Urothelium cell line (cell line): ENCODE data around the gene ZFYVE9.

Experiments
- DNase-seq: peaks from one replicate; pipeline ENCODE4 v3.0.0; 2011; ENCODE audit warnings: low spot score, mixed read lengths
- FAIRE-seq: peaks from 2 replicates; lab custom pipeline; 2011; peaks lifted over from hg19 to GRCh38; lab: Jason Lieb, UNC

The ZFYVE9 gene

DNA sequence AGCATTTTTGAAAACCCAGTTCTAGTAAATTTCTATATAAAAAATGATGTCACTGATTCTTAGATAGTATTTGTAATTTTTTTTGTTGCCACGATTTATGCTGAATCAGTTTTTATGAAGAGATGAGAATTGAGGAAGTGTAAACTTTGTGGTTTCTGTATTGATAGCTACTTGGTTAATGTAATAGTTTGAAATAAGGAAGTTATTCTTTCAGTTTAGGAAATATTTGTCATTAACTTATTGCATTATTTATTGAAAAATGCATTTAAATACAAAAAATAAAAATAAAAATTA, 97.8 kb downstream of the ZFYVE9 start:
- DNase-seq (no peak), FAIRE-seq (no peak)

DNA sequence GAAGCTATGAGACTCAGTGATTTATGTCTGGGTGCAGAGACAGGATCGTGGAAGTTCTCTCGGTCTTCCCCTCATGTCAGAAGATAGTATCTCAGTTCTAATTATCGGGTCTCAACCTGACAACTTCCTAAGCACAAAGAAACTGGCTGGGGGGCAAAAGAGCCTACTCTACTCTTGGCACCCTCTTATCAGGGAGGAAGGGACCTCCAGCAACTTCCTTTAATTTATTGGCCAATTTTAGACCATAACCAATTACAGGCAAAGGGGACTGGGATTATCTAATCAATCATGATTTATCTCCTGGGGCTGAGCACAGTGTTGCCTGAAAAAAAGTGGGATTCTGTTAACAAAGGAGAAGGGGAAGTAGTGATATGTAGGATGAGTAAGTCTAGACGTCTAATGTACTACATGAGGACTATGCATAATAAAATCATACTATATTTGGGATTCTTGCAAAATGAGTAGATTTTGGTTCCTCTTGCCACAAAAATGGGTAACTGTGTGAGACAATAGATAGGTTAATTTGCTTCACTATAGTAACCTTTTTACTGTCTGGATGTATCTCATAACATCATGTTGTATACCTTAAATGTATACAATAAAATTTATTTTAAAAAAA, 98.8 kb downstream of the ZFYVE9 start:
- FAIRE-seq: no peak
- DNase-seq: no peak

DNA sequence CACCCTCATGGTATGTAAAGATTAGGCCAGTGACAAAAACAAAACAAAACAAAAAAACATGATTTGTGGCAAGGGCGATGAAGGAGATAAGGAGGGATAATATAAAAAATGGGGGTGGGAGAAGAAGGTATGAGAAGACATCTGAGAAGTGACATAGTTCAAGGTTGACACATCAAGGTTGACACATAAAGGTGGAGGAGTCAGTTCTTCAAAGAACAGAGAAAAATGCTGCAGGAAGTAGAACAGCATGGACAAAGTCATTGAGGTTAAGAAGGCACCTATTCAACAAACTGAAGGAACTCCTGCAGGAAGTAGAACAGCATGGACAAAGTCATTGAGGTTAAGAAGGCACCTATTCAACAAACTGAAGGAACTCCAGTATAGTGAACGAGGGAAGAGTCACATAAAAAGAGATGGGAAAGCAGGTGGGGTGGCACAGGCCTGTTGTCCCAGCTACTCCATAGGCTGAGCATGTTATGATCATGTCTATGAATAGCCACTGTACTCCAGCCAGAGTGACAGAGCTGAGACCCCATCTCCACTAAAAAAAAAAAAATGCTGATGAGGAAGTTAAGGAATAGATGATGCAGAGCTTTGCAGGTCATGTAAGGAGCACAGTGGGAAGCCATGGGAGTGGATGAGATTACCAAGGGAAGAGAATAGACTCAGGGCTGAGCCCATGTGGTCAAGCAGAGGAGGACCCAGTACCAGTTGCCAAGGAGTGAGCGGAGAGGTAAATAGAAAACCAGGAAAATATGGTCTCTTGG, 101.5 kb downstream of the ZFYVE9 start:
- DNase-seq: no peak
- FAIRE-seq: no peak

DNA sequence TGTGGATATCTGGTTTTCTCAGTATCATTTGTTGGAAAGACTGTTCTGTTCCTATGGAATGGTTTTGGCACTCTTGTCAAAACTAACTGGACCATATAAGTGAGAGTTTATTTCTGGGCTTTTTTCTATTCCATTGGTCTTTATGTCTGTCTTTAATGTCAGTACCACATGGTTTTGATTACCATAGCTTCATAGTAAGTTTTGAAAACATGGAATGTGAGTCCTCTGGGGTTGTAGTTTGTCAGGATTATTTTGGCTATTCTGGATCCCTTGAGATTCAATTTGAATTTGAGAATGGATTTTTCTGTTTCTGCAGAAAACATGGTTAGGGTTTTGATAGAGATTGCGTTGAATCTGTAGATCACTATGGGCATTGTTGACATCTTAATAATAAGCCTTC, 107.9 kb downstream of the ZFYVE9 start:
- FAIRE-seq: no peak
- DNase-seq: no peak

DNA sequence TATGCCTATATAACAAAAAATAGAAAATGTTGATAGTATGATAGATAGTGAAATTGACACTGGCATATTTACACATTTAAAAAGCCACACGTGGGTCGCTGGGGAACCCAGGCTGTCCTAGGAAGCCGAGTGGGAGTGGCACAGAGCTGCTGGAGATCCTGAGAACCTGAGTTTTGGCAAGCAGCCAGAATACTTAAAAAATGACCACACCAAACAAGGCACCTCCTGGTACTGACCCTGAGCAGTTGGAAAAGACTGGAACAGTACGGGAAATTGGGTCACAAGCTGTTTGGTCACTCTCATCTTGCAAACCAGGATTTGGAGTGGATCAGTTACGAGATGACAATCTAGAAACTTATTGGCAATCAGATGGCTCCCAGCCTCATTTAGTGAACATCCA, 111.5 kb downstream of the ZFYVE9 start:
- peak; percentile 4 for DNase-seq
- FAIRE-seq: no peak

DNA sequence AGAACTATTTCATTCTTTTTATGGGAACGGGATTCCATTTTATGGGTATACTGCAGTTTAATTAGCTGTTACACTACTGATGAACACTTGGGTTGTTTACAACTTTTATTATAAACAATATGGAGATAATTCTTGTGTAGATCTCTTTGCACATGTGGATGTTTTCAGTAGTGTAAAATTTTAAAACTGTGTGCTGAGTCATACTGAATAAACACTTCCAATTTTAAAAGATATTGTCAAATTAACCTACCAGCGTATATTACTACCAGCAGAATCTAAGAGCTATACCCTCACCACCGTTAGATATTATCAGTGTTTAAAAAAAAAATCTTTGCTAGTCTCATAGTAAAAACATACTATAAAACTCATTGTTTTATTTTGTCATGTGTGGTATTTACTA, 118.0 kb downstream of the ZFYVE9 start:
- no peak for FAIRE-seq

DNA sequence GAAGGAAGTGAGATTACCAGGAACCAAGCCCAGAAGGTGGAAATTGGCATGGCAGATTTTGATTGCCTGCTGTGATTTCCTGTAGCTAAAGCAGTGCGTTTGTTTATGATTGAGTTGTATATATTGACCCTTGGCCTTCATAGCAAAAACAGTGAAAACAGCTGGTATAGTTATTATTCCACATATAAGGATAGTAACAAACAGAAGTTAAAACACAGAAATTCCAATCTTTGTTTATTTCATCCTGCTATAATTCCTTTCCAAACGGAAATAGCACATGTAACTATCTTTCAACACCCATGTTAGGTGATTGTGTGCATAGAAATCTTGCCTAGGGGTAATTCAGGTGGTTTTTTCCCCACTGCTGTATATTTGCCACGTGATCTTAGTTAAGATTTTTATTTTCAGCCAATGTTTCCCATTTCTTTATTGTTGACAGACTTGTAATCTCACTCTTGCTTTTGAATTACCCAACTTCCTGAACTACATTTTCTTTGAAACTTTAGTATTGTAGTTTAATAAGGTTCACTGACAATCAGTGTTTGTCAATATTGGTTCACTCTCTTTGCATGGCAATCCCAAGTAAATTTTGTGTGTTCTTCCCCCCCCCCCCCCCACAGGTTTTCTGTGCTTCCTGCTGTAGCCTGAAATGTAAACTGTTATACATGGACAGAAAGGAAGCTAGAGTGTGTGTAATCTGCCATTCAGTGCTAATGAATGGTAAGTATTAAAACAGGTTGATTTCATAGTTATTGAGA, 121.4 kb downstream of the ZFYVE9 start:
- DNase-seq (no peak), FAIRE-seq (no peak)

More for the DNA sequence above, 118.0 kb downstream of the ZFYVE9 start:
- no peak for DNase-seq

DNA sequence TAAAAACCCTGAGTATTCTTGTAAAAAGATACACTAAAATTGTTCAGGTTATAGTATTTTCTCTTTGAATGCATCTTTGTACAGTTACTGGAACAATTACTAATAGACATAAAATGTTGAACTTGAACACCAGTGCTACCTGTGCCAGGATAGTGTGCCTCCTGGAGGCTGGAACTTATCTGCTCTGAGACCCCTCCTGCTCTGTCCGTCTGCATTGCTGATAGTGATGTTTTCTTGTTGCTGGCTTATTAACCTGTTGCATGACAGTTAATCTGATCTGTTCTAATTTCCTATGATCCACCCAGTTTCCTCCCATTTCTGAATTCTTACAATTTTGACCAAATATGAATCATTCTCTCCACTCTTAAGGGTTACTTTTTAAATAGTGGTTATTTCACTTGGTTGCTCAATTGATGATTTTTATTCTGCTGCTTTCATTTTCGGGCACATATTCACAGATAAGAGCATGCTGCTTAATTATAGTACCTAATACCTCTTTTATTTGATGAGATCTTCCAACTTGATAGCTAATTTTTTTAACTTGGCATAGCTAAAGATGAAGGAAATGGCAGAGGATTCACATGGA, 122.7 kb downstream of the ZFYVE9 start:
- DNase-seq: no peak
- FAIRE-seq: no peak

DNA sequence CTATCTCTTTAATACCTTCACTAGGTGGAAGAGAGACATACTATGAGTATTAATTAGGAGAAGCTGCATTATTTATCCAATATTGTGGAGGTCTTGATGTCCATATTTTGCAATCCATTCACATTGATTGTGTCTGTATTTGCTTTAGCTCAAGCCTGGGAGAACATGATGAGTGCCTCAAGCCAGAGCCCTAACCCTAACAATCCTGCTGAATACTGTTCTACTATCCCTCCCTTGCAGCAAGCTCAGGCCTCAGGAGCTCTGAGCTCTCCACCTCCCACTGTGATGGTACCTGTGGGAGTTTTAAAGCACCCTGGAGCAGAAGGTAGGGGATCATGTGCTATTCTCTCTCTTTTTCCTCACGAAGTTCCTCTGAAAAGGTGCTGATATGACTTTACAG, 124.6 kb downstream of the ZFYVE9 start:
- DNase-seq (no peak), FAIRE-seq (no peak)

DNA sequence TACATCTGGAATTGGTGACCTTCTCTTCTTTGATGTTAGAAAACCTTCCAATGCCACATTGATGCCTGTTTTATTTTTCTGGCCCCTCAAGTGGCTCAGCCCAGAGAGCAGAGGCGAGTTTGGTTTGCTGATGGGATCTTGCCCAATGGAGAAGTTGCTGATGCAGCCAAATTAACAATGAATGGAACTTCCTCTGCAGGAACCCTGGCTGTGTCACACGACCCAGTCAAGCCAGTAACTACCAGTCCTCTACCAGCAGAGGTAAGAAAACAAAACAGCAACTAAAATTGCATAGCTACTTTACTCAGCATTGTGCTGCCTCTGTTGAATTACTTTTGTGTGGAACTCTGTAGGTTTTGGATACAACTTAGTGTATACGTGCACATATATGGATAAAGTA, 126.5 kb downstream of the ZFYVE9 start:
- FAIRE-seq (no peak), DNase-seq (no peak)

DNA sequence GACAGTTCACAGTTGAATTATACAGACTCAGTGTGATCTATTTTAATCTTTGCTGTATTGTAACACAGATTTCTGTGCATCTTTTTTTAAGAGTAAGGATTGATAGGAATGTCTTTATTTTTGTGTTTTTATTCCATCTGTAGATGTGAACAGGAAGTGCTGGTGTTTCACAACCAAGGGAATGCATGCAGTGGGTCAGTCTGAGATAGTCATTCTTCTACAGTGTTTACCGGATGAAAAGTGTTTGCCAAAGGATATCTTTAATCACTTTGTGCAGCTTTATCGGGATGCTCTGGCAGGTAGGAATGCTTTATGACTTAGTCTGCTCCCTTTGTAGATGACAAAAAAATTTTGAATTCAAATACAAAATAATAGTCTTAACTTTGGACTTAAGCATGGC, 139.6 kb downstream of the ZFYVE9 start:
- DNase-seq (no peak), FAIRE-seq (no peak)

DNA sequence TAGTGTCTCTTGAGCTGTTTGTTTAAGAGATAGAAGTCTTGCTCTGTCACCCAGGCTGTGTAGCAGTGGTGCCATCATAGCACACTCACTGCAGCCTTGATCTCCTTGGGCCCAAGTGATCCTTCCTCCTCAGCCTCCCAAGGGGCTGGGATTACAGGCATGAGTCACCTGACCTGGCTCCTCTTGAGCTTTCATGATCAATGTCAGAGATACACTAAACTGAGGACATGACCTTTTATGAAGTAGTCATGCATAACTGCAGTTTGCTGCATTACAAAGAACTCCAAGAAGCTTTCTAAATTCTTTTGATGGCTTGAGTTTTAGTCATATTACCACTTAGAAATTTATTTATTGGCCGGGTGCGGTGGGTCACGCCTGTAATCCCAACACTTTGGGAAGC, 146.4 kb downstream of the ZFYVE9 start:
- DNase-seq (peak; percentile 29), FAIRE-seq (no peak)

DNA sequence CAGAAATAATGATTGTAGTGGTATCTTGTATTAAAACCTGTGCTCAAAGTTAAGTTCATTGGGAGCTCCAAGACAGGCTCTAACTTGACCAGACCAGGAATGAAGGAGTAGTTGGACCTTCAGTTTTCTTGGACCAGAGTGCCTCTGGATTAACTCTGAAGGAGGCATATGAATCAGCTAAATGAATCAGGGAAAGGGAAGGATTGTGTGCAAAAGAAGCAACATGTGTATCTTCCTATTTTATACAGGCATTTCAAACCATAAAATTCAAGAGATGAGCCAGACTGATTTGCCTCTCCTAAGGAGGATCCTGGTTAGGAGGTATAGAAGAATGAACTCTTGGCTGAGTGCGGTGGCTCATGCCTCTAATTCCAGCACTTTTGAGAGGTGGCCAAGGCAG, 152.7 kb downstream of the ZFYVE9 start:
- FAIRE-seq: no peak
- no peak for DNase-seq

DNA sequence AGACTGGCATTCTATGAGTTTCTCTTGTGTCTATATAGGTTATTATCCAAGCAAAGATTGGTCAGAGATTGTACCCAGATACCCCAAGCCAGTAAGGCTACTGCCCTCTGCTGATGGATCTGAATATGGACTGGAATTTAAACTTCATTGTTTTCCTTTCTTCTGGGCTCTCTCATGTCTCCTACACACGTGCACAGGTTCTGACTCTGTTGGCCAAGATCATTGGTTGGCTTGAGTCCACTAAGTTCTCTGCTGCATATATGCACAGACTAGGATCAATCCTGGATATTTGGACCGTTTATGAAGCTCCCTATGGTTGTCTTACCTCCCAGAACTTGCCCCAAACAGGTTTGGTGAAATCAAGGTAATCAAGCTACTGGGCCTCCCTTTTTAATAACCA, 154.5 kb downstream of the ZFYVE9 start:
- FAIRE-seq (no peak), DNase-seq (peak; percentile 45)

DNA sequence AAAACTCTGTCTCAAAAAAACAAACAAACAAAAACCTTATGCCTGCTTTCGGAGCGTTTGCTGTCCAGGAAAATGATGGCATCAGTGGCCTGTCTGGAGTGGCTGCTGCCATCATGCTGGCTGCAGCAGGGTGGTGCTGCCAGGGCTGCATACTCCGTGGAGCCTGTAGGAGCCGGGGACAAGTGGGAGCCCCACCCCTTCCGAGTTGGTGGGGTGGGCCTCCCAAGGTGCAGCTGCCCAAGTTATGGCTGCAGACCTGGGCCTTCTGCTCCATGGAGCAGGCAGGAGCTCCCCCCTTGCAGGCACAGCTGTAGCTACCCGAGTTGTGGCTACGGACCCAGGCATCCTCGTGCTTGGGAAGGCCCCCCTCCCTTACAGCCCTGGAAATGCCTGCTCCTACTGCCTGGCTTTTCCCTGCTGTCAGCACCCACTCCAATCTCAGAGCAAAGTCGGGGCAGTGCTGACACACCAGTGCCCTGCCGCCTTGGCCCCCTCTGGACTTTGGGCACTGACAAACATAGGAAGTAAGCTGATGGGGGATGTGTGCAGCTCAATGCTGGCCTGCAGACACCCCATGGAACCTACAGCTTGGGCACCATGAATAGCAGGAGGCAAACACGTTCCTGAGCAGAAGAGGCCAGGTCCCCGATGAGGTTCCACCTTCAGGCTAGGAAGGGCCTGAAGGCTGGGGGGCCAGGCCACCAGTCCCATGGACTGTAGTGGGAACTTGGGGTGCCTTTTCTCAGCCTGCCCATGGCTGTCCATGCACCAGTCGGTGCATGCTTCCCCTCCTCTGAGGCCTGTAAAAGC, 163.7 kb downstream of the ZFYVE9 start:
- DNase-seq: no peak

DNA sequence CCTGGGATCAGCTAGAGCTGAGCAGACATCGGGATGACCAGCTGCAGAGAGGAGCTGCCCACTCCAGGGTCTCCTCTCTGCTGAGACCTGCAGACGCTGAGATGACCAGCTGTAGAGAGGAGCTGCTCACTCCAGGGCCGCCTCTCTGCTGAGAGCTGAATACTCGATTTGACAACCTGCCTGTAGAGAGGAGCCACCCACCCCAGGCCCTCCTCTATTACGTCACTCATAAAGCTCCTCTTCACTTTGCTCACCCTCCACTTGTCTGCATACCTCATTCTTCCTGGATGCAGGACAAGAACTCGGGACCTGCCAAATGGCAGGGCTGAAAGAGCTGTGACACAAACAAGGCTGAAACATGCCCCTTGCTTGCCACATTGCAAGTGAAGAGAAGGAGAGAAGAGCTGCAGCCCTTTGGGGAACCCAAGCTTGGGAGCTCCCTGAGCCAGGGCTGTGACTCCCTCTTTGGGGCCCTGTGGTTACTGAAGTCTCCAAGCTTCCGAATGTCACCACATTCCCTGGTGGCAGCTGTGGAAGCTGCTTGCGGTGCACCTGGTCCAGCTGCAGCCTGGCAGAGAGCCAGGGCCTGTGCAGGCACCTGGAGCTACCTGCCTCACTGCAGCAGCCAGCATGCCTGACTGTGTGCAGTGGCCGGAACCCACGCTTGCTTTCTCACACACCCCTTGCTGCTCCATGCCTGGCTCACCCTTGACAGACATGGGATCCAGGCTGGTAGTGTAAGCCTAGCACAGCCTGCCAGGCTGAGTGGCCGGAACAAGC, 164.5 kb downstream of the ZFYVE9 start:
- DNase-seq (no peak), FAIRE-seq (peak; percentile 30)

More for the DNA sequence above, 163.7 kb downstream of the ZFYVE9 start:
- FAIRE-seq: no peak

DNA sequence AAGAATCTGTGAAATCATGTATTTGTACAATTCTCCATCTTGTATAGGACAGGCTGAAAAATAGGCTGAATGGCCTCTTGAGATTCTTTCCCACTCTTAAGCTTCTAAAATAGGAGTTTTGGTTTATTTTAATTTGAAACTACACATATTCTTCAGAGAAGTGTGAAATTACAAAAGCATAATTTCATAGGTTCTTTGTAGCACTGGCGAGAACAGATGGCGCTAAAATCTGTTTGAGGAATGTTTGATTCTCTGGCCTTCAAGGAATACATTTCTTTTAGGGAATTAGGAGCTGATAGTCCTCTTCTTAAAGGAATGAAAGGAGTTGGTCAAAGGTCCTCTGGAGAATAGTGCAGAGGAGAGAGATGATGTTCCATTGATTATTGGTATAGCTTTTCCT, 179.2 kb downstream of the ZFYVE9 start:
- no peak for FAIRE-seq
- DNase-seq: no peak

DNA sequence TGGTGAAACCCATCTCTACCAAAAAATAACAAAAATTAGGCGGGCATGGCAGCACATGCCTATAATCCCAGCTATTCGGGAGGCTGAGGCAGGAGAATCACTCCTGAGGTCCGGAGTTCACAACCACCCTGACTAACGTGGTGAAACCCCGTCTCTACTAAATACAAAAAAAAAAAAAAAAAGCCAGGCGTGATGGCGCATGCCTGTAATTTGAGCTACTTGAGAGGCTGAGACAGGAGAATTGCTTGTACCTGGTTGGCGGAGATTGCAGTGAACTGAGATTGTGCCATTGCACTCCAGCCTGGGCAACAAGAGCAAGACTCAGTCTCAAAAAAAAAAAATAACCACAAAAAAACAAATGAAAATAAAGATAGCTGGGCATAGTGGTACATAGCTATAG, 181.8 kb downstream of the ZFYVE9 start:
- no peak for FAIRE-seq
- DNase-seq: no peak

DNA sequence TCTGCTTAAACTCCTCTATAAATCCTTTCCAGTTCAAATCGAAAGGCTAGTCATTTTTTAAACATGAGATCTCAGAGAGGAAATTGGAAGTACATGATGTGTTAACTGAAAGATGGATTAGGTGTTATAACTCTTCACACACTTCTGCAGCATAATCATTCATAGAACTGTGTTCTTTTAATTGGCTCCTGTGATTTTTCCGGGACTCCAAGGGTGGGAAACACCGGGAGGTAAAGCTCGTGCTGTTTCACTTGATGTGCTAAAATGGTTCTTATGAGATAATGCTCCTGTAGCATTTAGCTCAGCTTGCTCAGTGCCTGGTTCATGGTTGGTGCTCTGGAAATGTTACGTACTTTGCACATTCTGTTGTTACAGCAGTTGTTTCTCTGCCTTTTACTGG, 183.9 kb downstream of the ZFYVE9 start:
- no peak for DNase-seq
- FAIRE-seq: no peak

DNA sequence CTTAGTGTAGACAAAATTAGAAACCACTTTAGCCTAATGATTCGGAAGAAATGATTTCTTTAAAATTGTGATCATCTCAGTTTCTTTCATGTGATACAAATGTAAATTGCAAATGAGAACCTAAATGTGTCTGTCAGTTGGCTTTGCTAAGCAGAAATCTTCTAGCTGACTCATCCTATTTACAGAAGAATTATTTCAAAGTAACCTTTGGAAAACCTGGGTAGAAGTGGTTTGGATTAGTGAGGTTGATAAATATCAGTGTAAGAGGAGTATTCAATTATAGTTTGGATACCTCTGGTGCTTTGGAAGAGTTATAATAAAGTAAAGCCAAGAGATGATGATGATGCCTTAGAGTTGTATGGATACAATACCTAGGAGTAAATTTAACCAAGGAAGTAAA, 186.7 kb downstream of the ZFYVE9 start:
- FAIRE-seq (no peak), DNase-seq (no peak)
